Loucy (cell line): Measurements from ENCODE around the gene ME3.

Experiments
- H2AFZ ChIP-seq: fragments of 200-600 bp; sonication (generic); 2 replicates; pipeline ENCODE4 v1.6.0; 2016; ENCODE audit warnings: antibody characterized with exemption, mild to moderate bottlenecking, low read length, moderate library complexity
- H3F3A ChIP-seq: fragments of 200-600 bp; 2 replicates; pipeline ENCODE4 v1.6.0; 2016; ENCODE audit warnings: antibody characterized with exemption, low read depth, mild to moderate bottlenecking
- H3K27me3 ChIP-seq: fragments of 200-600 bp; sonication (generic); 2 replicates; pipeline ENCODE4 v1.6.1; 2014; ENCODE audit warnings: low read length, mild to moderate bottlenecking; ENCODE audit not compliant: insufficient read depth, poor library complexity, severe bottlenecking
- H3K36me3 ChIP-seq: fragments of 200-600 bp; sonication (generic); 2 replicates; pipeline ENCODE4 v1.6.1; 2016; ENCODE audit warnings: low read length; ENCODE audit not compliant: insufficient read depth
- H3K4me1 ChIP-seq: fragments of 200-600 bp; sonication (generic); 2 replicates; pipeline ENCODE4 v1.5.1; 2014; ENCODE audit warnings: low read length, mild to moderate bottlenecking; ENCODE audit not compliant: insufficient read depth, poor library complexity, severe bottlenecking
- H3K4me2 ChIP-seq: fragments of 200-600 bp; sonication (generic); 2 replicates; pipeline ENCODE4 v1.6.0; 2014; ENCODE audit warnings: antibody characterized with exemption, low read length, low read depth, mild to moderate bottlenecking; ENCODE audit not compliant: poor library complexity, severe bottlenecking
- H3K4me3 ChIP-seq: fragments of 200-600 bp; sonication (generic); 2 replicates; pipeline ENCODE4 v1.5.1; 2014; ENCODE audit warnings: low read length, mild to moderate bottlenecking, mixed read lengths; ENCODE audit not compliant: poor library complexity, severe bottlenecking
- H3K79me2 ChIP-seq: fragments of 200-600 bp; sonication (generic); 2 replicates; pipeline ENCODE4 v1.6.1; 2014; ENCODE audit warnings: low read length; ENCODE audit not compliant: insufficient read depth
- H3K9ac ChIP-seq: fragments of 200-600 bp; sonication (generic); 2 replicates; pipeline ENCODE4 v1.6.0; 2014; ENCODE audit warnings: mild to moderate bottlenecking, low read depth, low read length, moderate library complexity; ENCODE audit not compliant: poor library complexity, severe bottlenecking
- H3K9me2 ChIP-seq: fragments of 200-600 bp; sonication (generic); replicated peaks from 2 replicates; pipeline ENCODE4 v1.6.1; 2016; ENCODE audit warnings: low read depth, low read length, mixed read lengths
- H3K9me3 ChIP-seq: fragments of 200-600 bp; sonication (generic); 2 replicates; pipeline ENCODE4 v1.6.1; 2014; ENCODE audit warnings: mild to moderate bottlenecking, antibody characterized with exemption, low read length, low read depth; ENCODE audit not compliant: insufficient read depth
- H4K20me1 ChIP-seq: fragments of 200-600 bp; sonication (generic); 2 replicates; pipeline ENCODE4 v1.6.0; 2014; ENCODE audit warnings: antibody characterized with exemption, low read length, mild to moderate bottlenecking; ENCODE audit not compliant: insufficient read depth, poor library complexity, severe bottlenecking
- EZH2phosphoT487 ChIP-seq: fragments of 200-600 bp; IDR thresholded peaks from 2 replicates; pipeline ENCODE4 v1.6.1; 2018; ENCODE audit warnings: antibody characterized with exemption, mild to moderate bottlenecking, moderate library complexity, borderline replicate concordance
- TF ChIP-seq, protein P1 (sequence below): fragments of 200-600 bp; sonication (generic); conservative IDR thresholded peaks from 2 replicates; pipeline ENCODE4 v1.5.1; 2014; ENCODE audit warnings: mild to moderate bottlenecking, antibody characterized with exemption, low read length

Gene ME3

GRCh38 chr11:86518211-86518610 lies 154.2 kb downstream of the ME3 start:
- Histone ChIP-seq H4K20me1 (no peaks in the 10 kb centered on the region), H3K4me1 (peaks cover 13% of the 10 kb centered on the region), H3F3A (no peaks in the 10 kb centered on the region), H3K4me2 (no peak overlapping the region), H3K27me3 (no peaks in the 10 kb centered on the region), H2AFZ (no peak overlapping the region), H3K4me3 (no peak overlapping the region), H3K9ac (no peak overlapping the region), H3K36me3 (no peaks in the 10 kb centered on the region), H3K9me3 (no peaks in the 10 kb centered on the region), H3K79me2 (no peaks in the 10 kb centered on the region), H3K9me2 (no peaks in the 10 kb centered on the region)
- TF ChIP-seq EZH2phosphoT487: no peak
- TF ChIP-seq, protein P1, sequence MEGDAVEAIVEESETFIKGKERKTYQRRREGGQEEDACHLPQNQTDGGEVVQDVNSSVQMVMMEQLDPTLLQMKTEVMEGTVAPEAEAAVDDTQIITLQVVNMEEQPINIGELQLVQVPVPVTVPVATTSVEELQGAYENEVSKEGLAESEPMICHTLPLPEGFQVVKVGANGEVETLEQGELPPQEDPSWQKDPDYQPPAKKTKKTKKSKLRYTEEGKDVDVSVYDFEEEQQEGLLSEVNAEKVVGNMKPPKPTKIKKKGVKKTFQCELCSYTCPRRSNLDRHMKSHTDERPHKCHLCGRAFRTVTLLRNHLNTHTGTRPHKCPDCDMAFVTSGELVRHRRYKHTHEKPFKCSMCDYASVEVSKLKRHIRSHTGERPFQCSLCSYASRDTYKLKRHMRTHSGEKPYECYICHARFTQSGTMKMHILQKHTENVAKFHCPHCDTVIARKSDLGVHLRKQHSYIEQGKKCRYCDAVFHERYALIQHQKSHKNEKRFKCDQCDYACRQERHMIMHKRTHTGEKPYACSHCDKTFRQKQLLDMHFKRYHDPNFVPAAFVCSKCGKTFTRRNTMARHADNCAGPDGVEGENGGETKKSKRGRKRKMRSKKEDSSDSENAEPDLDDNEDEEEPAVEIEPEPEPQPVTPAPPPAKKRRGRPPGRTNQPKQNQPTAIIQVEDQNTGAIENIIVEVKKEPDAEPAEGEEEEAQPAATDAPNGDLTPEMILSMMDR: no peak

GRCh38 chr11:86517557-86517956 lies 154.9 kb downstream of the ME3 start:
- H3K4me1 ChIP-seq: peaks cover 13% of the 10 kb centered on the region

GRCh38 chr11:86515297-86516094 lies 156.9 kb downstream of the ME3 start:
- Histone ChIP-seq H2AFZ (no peak overlapping the region), H3K36me3 (no peaks in the 10 kb centered on the region), H3K9me3 (peaks cover 3% of the 10 kb centered on the region; the same call in 1 of the 2 replicates), H3K27me3 (no peaks in the 10 kb centered on the region), H3K79me2 (no peaks in the 10 kb centered on the region), H3K4me2 (no peak overlapping the region), H3K4me1 (peaks cover 20% of the 10 kb centered on the region), H3F3A (no peaks in the 10 kb centered on the region), H4K20me1 (no peaks in the 10 kb centered on the region), H3K9ac (no peak overlapping the region), H3K9me2 (no peaks in the 10 kb centered on the region), H3K4me3 (no peak overlapping the region)
- TF ChIP-seq, protein P1: no peak
- no peak for TF ChIP-seq EZH2phosphoT487

More at GRCh38 chr11:86517557-86517956, 154.9 kb downstream of the ME3 start:
- no peaks in the 10 kb centered on the region for H3K27me3 ChIP-seq
- H3K9me3 ChIP-seq: no peaks in the 10 kb centered on the region
- H3K9ac ChIP-seq: no peak overlapping the region
- H3F3A ChIP-seq: no peaks in the 10 kb centered on the region
- no peak for TF ChIP-seq EZH2phosphoT487
- TF ChIP-seq, protein P1: no peak
- H3K4me2 ChIP-seq: no peak overlapping the region
- no peaks in the 10 kb centered on the region for H3K79me2 ChIP-seq
- no peaks in the 10 kb centered on the region for H4K20me1 ChIP-seq
- no peak overlapping the region for H2AFZ ChIP-seq
- H3K36me3 ChIP-seq: no peaks in the 10 kb centered on the region
- H3K9me2 ChIP-seq: no peaks in the 10 kb centered on the region
- no peak overlapping the region for H3K4me3 ChIP-seq
